Nephron (organoid): ENCODE measurements around the gene HEATR1.

Source experiments
- H3K27ac Mint-ChIP-seq, 3 experiments: 2 replicates each; pipeline ENCODE4 v1.8.0; 2020; ENCODE audit warnings: mixed read lengths in 3 of 3, mild to moderate bottlenecking in 2 of 3, moderate library complexity in 1 of 3
- H3K27me3 Mint-ChIP-seq: 2 replicates; pipeline ENCODE4 v1.8.0; 2021; ENCODE audit warnings: low read depth, mild to moderate bottlenecking, moderate library complexity, mixed read lengths
- H3K36me3 Mint-ChIP-seq: 2 replicates; pipeline ENCODE4 v1.8.0; 2020; ENCODE audit warnings: low read depth, mixed read lengths
- H3K4me1 Mint-ChIP-seq: 2 replicates; pipeline ENCODE4 v1.8.0; 2020; ENCODE audit warnings: mixed read lengths
- H3K4me3 Mint-ChIP-seq, 3 experiments: 2 replicates each; pipeline ENCODE4 v1.8.0; 2020; ENCODE audit warnings: mild to moderate bottlenecking in 3 of 3, mixed read lengths in 3 of 3, moderate library complexity in 2 of 3
- H3K9me3 Mint-ChIP-seq: 2 replicates; pipeline ENCODE4 v1.8.0; 2020; ENCODE audit warnings: mixed read lengths
- CTCF ChIP-seq, 3 experiments: fragments of 200-600 bp; sonication (generic); IDR thresholded peaks; one replicate each; pipeline ENCODE4 v1.5.0; 2021; ENCODE audit warnings: antibody characterized with exemption in 3 of 3; ENCODE audit not compliant: unreplicated experiment in 3 of 3

HEATR1 gene

GRCh38 chr1:236558846-236559245 is 45.5 kb downstream of the HEATR1 start:
- Mint-ChIP-seq H3K27ac (no peak overlapping the region), H3K4me3 (no peak overlapping the region), H3K27me3 (no peaks in the 10 kb centered on the region), H3K36me3 (peaks cover 75% of the 10 kb centered on the region), H3K4me1 (no peaks in the 10 kb centered on the region), H3K9me3 (no peaks in the 10 kb centered on the region)
- TF ChIP-seq CTCF (IDR thresholded peaks at IDR 0.05; ENCODE audit: unreplicated experiment in 3 of 3) = no peak

GRCh38 chr1:236558081-236558480 is 46.2 kb downstream of the HEATR1 start:
- H3K27me3 Mint-ChIP-seq = no peaks in the 10 kb centered on the region
- no peak overlapping the region for H3K4me3 Mint-ChIP-seq

DNA sequence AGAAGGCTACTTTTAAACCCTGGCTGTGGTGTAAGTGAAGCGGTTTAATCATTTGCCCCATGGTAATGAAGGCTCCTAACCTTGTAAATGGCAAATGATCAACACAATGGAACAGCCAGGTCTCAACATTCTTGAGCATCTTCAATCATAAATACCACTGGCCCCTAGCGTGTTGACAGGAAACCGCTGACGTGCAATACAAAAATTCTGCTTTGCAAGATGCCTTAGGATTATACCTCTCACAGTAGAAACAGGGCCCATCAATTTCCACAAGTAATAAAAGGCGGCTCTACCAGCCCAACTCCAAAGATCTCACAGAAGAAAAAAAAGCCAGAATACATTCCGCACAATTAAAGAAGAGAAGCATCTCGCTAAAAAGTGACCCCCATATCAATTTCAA is 47.7 kb downstream of the HEATR1 start:
- H3K4me1 Mint-ChIP-seq = no peaks in the 10 kb centered on the region
- TF ChIP-seq CTCF (IDR thresholded peaks at IDR 0.05; ENCODE audit: unreplicated experiment in 3 of 3) = no peak
- no peaks in the 10 kb centered on the region for H3K9me3 Mint-ChIP-seq

More at GRCh38 chr1:236558081-236558480, 46.2 kb downstream of the HEATR1 start:
- no peak overlapping the region for H3K27ac Mint-ChIP-seq
- H3K36me3 Mint-ChIP-seq = peaks cover 76% of the 10 kb centered on the region
- no peaks in the 10 kb centered on the region for H3K9me3 Mint-ChIP-seq
- no peaks in the 10 kb centered on the region for H3K4me1 Mint-ChIP-seq
- TF ChIP-seq CTCF (IDR thresholded peaks at IDR 0.05; ENCODE audit: unreplicated experiment in 3 of 3) = no peak

GRCh38 chr1:236553370-236553769 is 50.9 kb downstream of the HEATR1 start:
- no peak overlapping the region for H3K4me3 Mint-ChIP-seq
- H3K4me1 Mint-ChIP-seq = no peaks in the 10 kb centered on the region
- H3K9me3 Mint-ChIP-seq = no peaks in the 10 kb centered on the region
- H3K27ac Mint-ChIP-seq = no peak overlapping the region
- H3K36me3 Mint-ChIP-seq = peaks cover 80% of the 10 kb centered on the region
- H3K27me3 Mint-ChIP-seq = no peaks in the 10 kb centered on the region
- no peak for TF ChIP-seq CTCF (IDR thresholded peaks at IDR 0.05; ENCODE audit: unreplicated experiment in 3 of 3)

More for the DNA sequence above, 47.7 kb downstream of the HEATR1 start:
- H3K27ac Mint-ChIP-seq = no peak overlapping the region
- H3K27me3 Mint-ChIP-seq = no peaks in the 10 kb centered on the region
- H3K36me3 Mint-ChIP-seq = peaks cover 76% of the 10 kb centered on the region
- no peak overlapping the region for H3K4me3 Mint-ChIP-seq

DNA sequence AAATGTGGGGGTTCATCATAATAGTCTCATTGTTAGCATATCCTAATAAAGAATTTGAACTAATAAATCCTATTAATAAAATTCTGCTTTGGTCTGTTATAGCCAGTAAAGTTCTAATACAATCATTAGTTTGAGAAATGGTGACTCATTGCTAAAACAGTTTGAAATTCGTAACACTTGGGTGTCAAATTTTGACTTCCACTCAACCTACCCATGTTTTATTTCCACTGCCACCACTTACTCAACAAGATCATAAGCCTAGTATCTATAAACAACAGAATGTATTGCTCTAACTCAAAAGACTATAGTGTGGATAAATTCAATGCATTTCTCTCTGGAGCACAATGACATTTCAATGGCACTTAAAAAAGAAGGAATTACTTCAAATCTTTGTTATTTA is 51.4 kb downstream of the HEATR1 start:
- no peak for TF ChIP-seq CTCF (IDR thresholded peaks at IDR 0.05; ENCODE audit: unreplicated experiment in 3 of 3)
- Mint-ChIP-seq H3K27me3 (no peaks in the 10 kb centered on the region), H3K4me1 (no peaks in the 10 kb centered on the region), H3K9me3 (no peaks in the 10 kb centered on the region), H3K4me3 (no peak overlapping the region), H3K36me3 (peaks cover 80% of the 10 kb centered on the region), H3K27ac (no peak overlapping the region)

DNA sequence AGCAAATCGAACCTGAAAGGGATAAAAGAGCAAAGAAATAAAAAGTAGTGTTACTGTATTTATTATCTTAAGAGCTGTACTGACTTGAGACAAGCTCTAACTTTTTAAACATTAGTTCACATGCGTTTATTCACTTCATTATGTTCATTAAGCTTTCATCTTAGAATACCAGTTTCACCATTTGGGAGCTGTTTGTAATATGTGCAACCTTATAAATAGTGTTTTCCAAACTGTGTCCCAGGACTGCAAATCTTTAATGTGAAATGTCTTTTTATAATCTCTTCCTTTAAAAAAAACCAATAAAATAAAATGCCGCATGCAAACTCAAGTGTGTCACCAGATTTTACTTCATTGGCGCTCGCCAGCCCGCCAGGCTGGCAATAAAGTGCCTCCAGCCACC is 52.2 kb downstream of the HEATR1 start:
- Mint-ChIP-seq H3K4me3 (no peak overlapping the region), H3K27ac (no peak overlapping the region), H3K4me1 (no peaks in the 10 kb centered on the region), H3K9me3 (no peaks in the 10 kb centered on the region), H3K36me3 (peaks cover 85% of the 10 kb centered on the region), H3K27me3 (no peaks in the 10 kb centered on the region)
- no peak for TF ChIP-seq CTCF (IDR thresholded peaks at IDR 0.05; ENCODE audit: unreplicated experiment in 3 of 3)
